ENCODE data around the gene TAF11L10. TPM values are rescaled to one million over a fixed set of nuclear protein-coding genes. Genes with fewer than 3 reads are reported as not detected.
"Not testable (repeated sequence)": the region's sequence is repeated elsewhere in the genome, so short reads cannot be mapped to it uniquely, and the experiment has no call there.

The TAF11L10 gene

GRCh38 chr5:17590860-17591259, 6.8 kb downstream of the TAF11L10 start, which contains the start of gene TAF11L8:
TAF11L8 (minus strand) TSS chr5:17590960.
- H3K36me3 ChIP-seq (ENCODE audit: control insufficient read depth, insufficient read depth, low read length); H2BK5ac ChIP-seq (ENCODE audit: low read length); DNase-seq; H3K27me3 ChIP-seq (ENCODE audit: insufficient read depth, low read length, poor library complexity); H4K8ac ChIP-seq (ENCODE audit: low read depth, low read length); H3K4ac ChIP-seq (ENCODE audit: low read depth, low read length); H3K79me2 ChIP-seq (ENCODE audit: control insufficient read depth, insufficient read depth, low read length); H4K5ac ChIP-seq (ENCODE audit: low read length); H2BK15ac ChIP-seq (replicated peaks; ENCODE audit: low read depth); H3K79me1 ChIP-seq (ENCODE audit: low read length); H3K9ac ChIP-seq (ENCODE audit: low read length); H3K56ac ChIP-seq (ENCODE audit: low read length); H3K4me2 ChIP-seq (ENCODE audit: low read length); H3K18ac ChIP-seq (ENCODE audit: low read length); H3K23ac ChIP-seq (ENCODE audit: low read length); H3K4me3 ChIP-seq (ENCODE audit: low read length); H2BK120ac ChIP-seq (ENCODE audit: low read depth, low read length); H3K27ac ChIP-seq (ENCODE audit: low read depth, low read length); H2AK5ac ChIP-seq (ENCODE audit: low read length); H3K4me1 ChIP-seq (ENCODE audit: control insufficient read depth, low read depth, low read length): not testable (repeated sequence)
- no CpG with 5 or more reads among the region's 16 CpGs for WGBS (ENCODE audit: extremely low coverage, insufficient coverage, low lambda C conversion rate)

GRCh38 chr5:17585658-17586057, 12.0 kb downstream of the TAF11L10 start, which contains the start of gene TAF11L7:
TAF11L7 (minus strand) TSS chr5:17585758.
- not testable (repeated sequence) for H3K27ac ChIP-seq (ENCODE audit: low read depth, low read length); DNase-seq; H3K4me3 ChIP-seq (ENCODE audit: low read length); H3K56ac ChIP-seq (ENCODE audit: low read length); H3K4me2 ChIP-seq (ENCODE audit: low read length); H3K27me3 ChIP-seq (ENCODE audit: insufficient read depth, low read length, poor library complexity); H3K9ac ChIP-seq (ENCODE audit: low read length); H2BK120ac ChIP-seq (ENCODE audit: low read depth, low read length); H3K79me2 ChIP-seq (ENCODE audit: control insufficient read depth, insufficient read depth, low read length); H3K18ac ChIP-seq (ENCODE audit: low read length); H2AK5ac ChIP-seq (ENCODE audit: low read length); H3K23ac ChIP-seq (ENCODE audit: low read length); H3K4ac ChIP-seq (ENCODE audit: low read depth, low read length); H2BK15ac ChIP-seq (replicated peaks; ENCODE audit: low read depth); H4K8ac ChIP-seq (ENCODE audit: low read depth, low read length); H3K4me1 ChIP-seq (ENCODE audit: control insufficient read depth, low read depth, low read length); H3K36me3 ChIP-seq (ENCODE audit: control insufficient read depth, insufficient read depth, low read length); H3K79me1 ChIP-seq (ENCODE audit: low read length); H2BK5ac ChIP-seq (ENCODE audit: low read length); H4K5ac ChIP-seq (ENCODE audit: low read length)
- WGBS (ENCODE audit: extremely low coverage, insufficient coverage, low lambda C conversion rate) = no CpG with 5 or more reads among the region's 16 CpGs

Small RNAs within 50 kb of the gene (small RNA-seq; reads per million reads assigned to genes)
- gene AC233724.1 (ENCODE audit: insufficient read depth) = not detected
- not detected for gene AC233724.3 (ENCODE audit: insufficient read depth)
- not detected for gene AC233724.4 (ENCODE audit: insufficient read depth)
- not detected for gene AC233724.6 (ENCODE audit: insufficient read depth)
- gene AC233724.7 (ENCODE audit: insufficient read depth) = not detected

Data from mesendoderm (in vitro differentiated cells).